GM23248 (cell line): ENCODE measurements around the gene KIF3A. TPM values are rescaled to one million over a fixed set of nuclear protein-coding genes. Genes with fewer than 3 reads are reported as not detected.

Source experiments
- DNase-seq: peaks from one replicate; pipeline ENCODE4 v3.0.0-alpha.2; 2015
- H2AFZ ChIP-seq: fragments of 200-600 bp; sonication (generic); 2 replicates; pipeline ENCODE4 v1.6.1; 2016; ENCODE audit warnings: antibody characterized with exemption
- H3F3A ChIP-seq: fragments of 200-600 bp; sonication (generic); 2 replicates; pipeline ENCODE4 v1.6.1; 2016; ENCODE audit warnings: mild to moderate bottlenecking, antibody characterized with exemption, mixed run types; ENCODE audit not compliant: insufficient read depth
- H3K27ac ChIP-seq: fragments of 200-600 bp; sonication (generic); 2 replicates; pipeline ENCODE4 v1.5.1; 2016; ENCODE audit warnings: mild to moderate bottlenecking
- H3K27me3 ChIP-seq: fragments of 200-600 bp; sonication (generic); replicated peaks from 2 replicates; pipeline ENCODE4 v1.6.1; 2016; ENCODE audit warnings: mild to moderate bottlenecking; ENCODE audit not compliant: insufficient read depth
- H3K36me3 ChIP-seq: fragments of 200-600 bp; sonication (generic); 2 replicates; pipeline ENCODE4 v1.6.1; 2016; ENCODE audit warnings: low read depth, mild to moderate bottlenecking
- H3K4me1 ChIP-seq: fragments of 200-600 bp; sonication (generic); 2 replicates; pipeline ENCODE4 v1.6.1; 2016; ENCODE audit warnings: mild to moderate bottlenecking; ENCODE audit not compliant: insufficient read depth
- H3K4me2 ChIP-seq: fragments of 200-600 bp; sonication (generic); one replicate; pipeline ENCODE4 v1.6.1; 2016; ENCODE audit warnings: mild to moderate bottlenecking; ENCODE audit not compliant: unreplicated experiment
- H3K4me3 ChIP-seq: fragments of 200-600 bp; sonication (generic); 2 replicates; pipeline ENCODE4 v1.5.1; 2016; ENCODE audit warnings: mild to moderate bottlenecking
- H3K79me2 ChIP-seq: fragments of 200-600 bp; sonication (generic); 2 replicates; pipeline ENCODE4 v1.6.1; 2016; ENCODE audit warnings: mild to moderate bottlenecking; ENCODE audit not compliant: insufficient read depth
- H3K9ac ChIP-seq: fragments of 200-600 bp; sonication (generic); 2 replicates; pipeline ENCODE4 v1.6.1; 2016; ENCODE audit warnings: mild to moderate bottlenecking
- H3K9me2 ChIP-seq: fragments of 200-600 bp; sonication (generic); 2 replicates; pipeline ENCODE4 v1.6.1; 2016; ENCODE audit warnings: mixed run types, mild to moderate bottlenecking, moderate library complexity; ENCODE audit not compliant: insufficient read depth
- H3K9me3 ChIP-seq: fragments of 200-600 bp; sonication (generic); one replicate; pipeline ENCODE4 v1.6.1; 2017; ENCODE audit warnings: low read depth
- H4K20me1 ChIP-seq: fragments of 200-600 bp; sonication (generic); 2 replicates; pipeline ENCODE4 v1.6.0; 2016; ENCODE audit not compliant: insufficient read depth
- EZH2 ChIP-seq: fragments of 200-600 bp; sonication (generic); IDR thresholded peaks from 2 replicates; pipeline ENCODE4 v1.6.1; 2018; ENCODE audit warnings: antibody characterized with exemption, mild to moderate bottlenecking; ENCODE audit not compliant: insufficient read depth, poor library complexity, severe bottlenecking
- EZH2phosphoT487 ChIP-seq: fragments of 200-600 bp; sonication (generic); IDR thresholded peaks from 2 replicates; pipeline ENCODE4 v1.6.1; 2018; ENCODE audit warnings: antibody characterized with exemption, moderate library complexity, mild to moderate bottlenecking, low read depth; ENCODE audit not compliant: insufficient read depth
- WGBS, 2 experiments: methylation state at CpG; one replicate each; pipeline ENCODE4 v1.1.6; 2015 to 2017; ENCODE audit warnings: low lambda C conversion rate in 2 of 2, low coverage in 1 of 2; ENCODE audit errors: missing lambda C conversion rate in 2 of 2; 5-methylcytosine and 5-hydroxymethylcytosine counted together
- in situ Hi-C: fragments of 300-500 bp; cut with MboI; formaldehyde crosslinking; loops from 2 replicates; pipeline ENCODE4 v1.15.0; 2020
- polyA plus RNA-seq: library from polyadenylated mRNA; unstranded; fragments of >200 nt; fragmentation: Nextera tagmentation; extraction: Ambion mirVana; gene quantifications from 2 replicates; pipeline ENCODE4 v1.2.1, GENCODE V29; 2016
- total RNA-seq: library from RNA; depleted of rRNA; stranded (reverse); fragments of >200 nt; shearing (Covaris generic); gene quantifications from 2 replicates; pipeline ENCODE4 v1.2.3, GENCODE V29; 2014

Gene KIF3A
- total and polyA plus RNA-seq, 2 experiments from 2014 or later: 6.8 to 18.8 TPM

DNA sequence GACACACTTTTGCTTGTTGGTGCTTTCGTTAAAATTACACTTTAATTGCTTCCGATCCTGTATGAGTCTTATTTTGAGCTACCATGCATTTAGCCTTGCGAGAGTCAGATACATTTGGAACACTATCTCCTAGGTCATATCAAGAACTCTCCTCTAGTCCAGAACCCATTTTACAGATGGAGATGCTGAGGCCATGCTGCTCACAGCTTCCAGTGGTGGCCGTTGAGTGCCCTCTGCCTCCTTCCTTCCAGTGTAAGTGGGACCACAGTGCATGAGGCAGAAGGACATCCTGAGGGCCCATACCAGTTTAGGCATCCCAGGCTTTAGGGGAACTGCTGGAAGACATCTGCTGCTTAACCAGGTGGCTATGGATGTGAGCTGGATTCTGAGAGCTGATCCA, 16.8 kb upstream of the KIF3A start:
- no peak overlapping the region for H3K27ac ChIP-seq
- no peak for TF ChIP-seq EZH2phosphoT487
- in situ Hi-C loops: no loop called here
- no peak overlapping the region for H3K9ac ChIP-seq
- H3K9me3 ChIP-seq: no peaks in the 10 kb centered on the region
- peaks cover 12% of the 10 kb centered on the region for H3K36me3 ChIP-seq
- no peak overlapping the region for H3K4me3 ChIP-seq
- no peaks in the 10 kb centered on the region for H3K9me2 ChIP-seq
- peaks cover 8% of the 10 kb centered on the region; the same call in 1 of the 2 replicates for H3K4me1 ChIP-seq
- H3K27me3 ChIP-seq: no peaks in the 10 kb centered on the region
- WGBS, 2 experiments: 96 to 98% methylated on average over 4 of the region's 4 CpGs
- DNase-seq: no peak
- peaks cover 10% of the 10 kb centered on the region; the same call in 1 of the 2 replicates for H3F3A ChIP-seq
- no peaks in the 10 kb centered on the region for H4K20me1 ChIP-seq
- H3K79me2 ChIP-seq: no peaks in the 10 kb centered on the region
- H2AFZ ChIP-seq: no peak overlapping the region
- no peak overlapping the region for H3K4me2 ChIP-seq

DNA sequence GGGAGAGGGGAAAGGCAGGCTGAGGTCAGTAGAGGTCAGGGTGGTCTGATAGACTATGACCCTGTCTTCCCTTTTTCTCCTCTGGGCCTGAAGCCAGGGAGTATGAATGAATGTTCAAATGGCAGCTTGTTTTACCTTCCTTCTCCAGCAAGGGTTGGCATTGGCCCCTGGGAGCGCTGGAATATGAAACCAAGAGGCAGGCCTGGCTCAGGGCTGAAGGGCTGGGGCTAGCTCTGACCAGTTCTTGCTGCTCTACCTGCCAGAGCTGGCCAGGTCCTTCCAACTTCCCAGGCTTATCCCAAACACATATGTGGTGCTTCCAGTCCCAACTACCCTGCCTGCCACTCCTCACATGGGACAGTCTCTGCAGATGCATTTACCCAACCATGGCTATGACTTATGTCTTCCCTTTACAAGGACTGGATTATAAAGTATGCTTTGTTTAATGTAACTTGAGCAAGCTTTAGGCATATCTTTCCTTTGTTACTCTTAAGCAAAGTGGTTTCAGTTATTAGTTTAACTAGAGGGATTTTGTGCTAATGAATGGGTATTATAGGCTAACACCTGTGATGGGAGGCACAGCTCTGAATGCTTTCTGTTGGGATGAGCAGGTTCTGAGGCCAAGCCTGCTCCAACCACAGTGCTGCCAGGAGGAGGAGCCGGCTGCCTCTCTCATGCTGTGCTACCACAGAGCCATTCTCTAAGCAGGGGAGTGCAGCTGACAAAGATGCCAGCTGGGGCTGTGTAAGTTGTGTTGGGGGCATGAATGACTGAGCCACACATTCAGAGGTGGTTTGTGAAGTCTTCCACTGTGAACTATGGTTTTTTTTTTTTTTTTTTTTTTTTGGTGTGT, 16.0 kb upstream of the KIF3A start:
- no peak for DNase-seq
- TF ChIP-seq EZH2phosphoT487 (no peak), EZH2 (no peak)
- Histone ChIP-seq H4K20me1 (no peaks in the 10 kb centered on the region), H3K36me3 (peaks cover 7% of the 10 kb centered on the region; the same call in 1 of the 2 replicates), H3K9ac (no peak overlapping the region), H3K9me2 (no peaks in the 10 kb centered on the region), H3K27me3 (no peaks in the 10 kb centered on the region), H3K27ac (no peak overlapping the region), H3K4me2 (no peak overlapping the region), H3K79me2 (no peaks in the 10 kb centered on the region), H3K4me3 (no peak overlapping the region), H3K9me3 (no peaks in the 10 kb centered on the region), H2AFZ (no peak overlapping the region), H3F3A (peaks cover 10% of the 10 kb centered on the region; the same call in 1 of the 2 replicates), H3K4me1 (peaks cover 8% of the 10 kb centered on the region; the same call in 1 of the 2 replicates)
- 57 to 58% methylated on average over 2 of the region's 2 CpGs for WGBS, 2 experiments
- in situ Hi-C loops: no loop called here

DNA sequence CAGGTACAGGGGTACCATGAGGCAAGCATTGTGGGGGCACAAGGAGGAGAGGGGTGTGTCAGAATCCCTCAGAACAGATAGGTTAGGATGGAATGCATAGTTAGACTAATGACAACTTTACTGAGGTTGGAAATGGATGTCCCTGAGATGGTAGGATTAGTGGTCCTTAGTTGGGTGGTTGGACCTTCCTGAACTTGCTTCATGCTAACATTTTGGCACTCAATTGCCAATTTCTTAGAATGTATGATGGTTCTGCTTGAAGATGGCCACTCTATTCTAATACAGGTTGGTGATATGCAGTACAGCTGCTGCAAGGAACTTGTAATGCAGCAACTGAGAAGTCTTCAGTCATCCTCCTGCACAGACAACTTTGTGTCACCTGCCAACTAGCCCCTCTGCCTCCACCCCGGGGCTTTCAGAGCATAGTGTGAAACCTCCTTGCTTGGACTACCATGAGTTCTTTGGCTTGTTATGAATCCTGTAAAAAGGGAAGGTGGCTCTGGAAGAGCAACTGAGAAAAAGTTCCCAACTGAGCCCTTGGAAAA, 15.3 kb upstream of the KIF3A start:
- H3K4me2 ChIP-seq: no peak overlapping the region
- H3K9ac ChIP-seq: no peak overlapping the region
- H3K79me2 ChIP-seq: no peaks in the 10 kb centered on the region
- no peak overlapping the region for H3K27ac ChIP-seq
- TF ChIP-seq EZH2: no peak
- TF ChIP-seq EZH2phosphoT487: no peak
- H3K4me1 ChIP-seq: peaks cover 8% of the 10 kb centered on the region; the same call in 1 of the 2 replicates
- no peak overlapping the region for H2AFZ ChIP-seq
- H4K20me1 ChIP-seq: no peaks in the 10 kb centered on the region
- H3K9me2 ChIP-seq: no peaks in the 10 kb centered on the region
- H3K36me3 ChIP-seq: peaks cover under 1% of the 10 kb centered on the region; the same call in 1 of the 2 replicates
- 67 to 71% methylated on average over 1 of the region's 1 CpG for WGBS, 2 experiments
- DNase-seq: no peak
- H3K4me3 ChIP-seq: no peak overlapping the region
- H3K9me3 ChIP-seq: no peaks in the 10 kb centered on the region
- peaks cover 10% of the 10 kb centered on the region; the same call in 1 of the 2 replicates for H3F3A ChIP-seq
- in situ Hi-C loops: no loop called here
- no peaks in the 10 kb centered on the region for H3K27me3 ChIP-seq

DNA sequence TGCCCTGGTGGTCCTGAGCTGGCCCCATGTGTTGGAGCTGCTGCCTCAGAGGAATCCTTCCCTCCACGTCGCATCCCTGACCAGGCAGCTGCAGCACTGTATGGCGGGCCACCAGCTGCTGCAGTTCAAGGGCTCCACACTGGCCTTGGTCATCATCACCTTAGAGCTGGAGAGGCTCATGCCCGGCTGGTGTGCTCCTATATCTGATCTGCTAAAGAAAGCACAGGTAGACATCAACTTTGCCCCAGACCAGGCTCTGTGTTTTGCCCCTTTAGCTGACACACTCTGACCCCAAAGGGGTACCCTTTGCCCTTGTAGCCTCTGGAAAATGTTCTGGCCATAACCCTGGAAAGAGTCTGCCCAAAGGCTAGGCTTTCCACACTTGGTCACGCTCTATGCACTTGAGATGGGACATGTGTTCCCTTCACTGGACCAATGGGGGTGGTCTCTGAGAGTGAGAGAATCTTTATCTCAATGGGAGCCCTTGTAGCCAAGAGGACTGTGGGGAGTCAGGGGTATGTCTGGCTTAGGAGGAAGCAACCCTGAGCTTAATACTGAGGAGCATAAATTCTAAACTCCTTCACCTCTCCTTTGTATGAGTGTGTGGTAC, 14.7 kb upstream of the KIF3A start:
- DNase-seq: no peak
- H2AFZ ChIP-seq: no peak overlapping the region
- H3K36me3 ChIP-seq: no peaks in the 10 kb centered on the region
- peaks cover under 1% of the 10 kb centered on the region; the same call in 1 of the 2 replicates for H3K27me3 ChIP-seq
- no peak overlapping the region for H3K9ac ChIP-seq
- no peak overlapping the region for H3K4me3 ChIP-seq
- no peaks in the 10 kb centered on the region for H4K20me1 ChIP-seq
- H3K79me2 ChIP-seq: no peaks in the 10 kb centered on the region
- peaks cover 10% of the 10 kb centered on the region; the same call in 1 of the 2 replicates for H3F3A ChIP-seq
- no peak overlapping the region for H3K27ac ChIP-seq
- no peak for TF ChIP-seq EZH2
- no peak for TF ChIP-seq EZH2phosphoT487
- H3K4me2 ChIP-seq: no peak overlapping the region
- no peaks in the 10 kb centered on the region for H3K9me3 ChIP-seq
- in situ Hi-C loops: no loop called here
- peaks cover 8% of the 10 kb centered on the region; the same call in 1 of the 2 replicates for H3K4me1 ChIP-seq
- H3K9me2 ChIP-seq: no peaks in the 10 kb centered on the region
- WGBS, 2 experiments: 91 to 92% methylated on average over 5 of the region's 5 CpGs
